T1000 (cell line): Measurements from ENCODE around the gene NLRP3.
"Not testable (repeated sequence)": the region's sequence is repeated elsewhere in the genome, so short reads cannot be mapped to it uniquely, and the experiment has no call there.

ENCODE experiments used
- DNase-seq: peaks from one replicate; lab custom pipeline; 2025; ENCODE audit warnings: mixed read lengths; lab: John Stamatoyannopoulos, UW

NLRP3 gene

DNA sequence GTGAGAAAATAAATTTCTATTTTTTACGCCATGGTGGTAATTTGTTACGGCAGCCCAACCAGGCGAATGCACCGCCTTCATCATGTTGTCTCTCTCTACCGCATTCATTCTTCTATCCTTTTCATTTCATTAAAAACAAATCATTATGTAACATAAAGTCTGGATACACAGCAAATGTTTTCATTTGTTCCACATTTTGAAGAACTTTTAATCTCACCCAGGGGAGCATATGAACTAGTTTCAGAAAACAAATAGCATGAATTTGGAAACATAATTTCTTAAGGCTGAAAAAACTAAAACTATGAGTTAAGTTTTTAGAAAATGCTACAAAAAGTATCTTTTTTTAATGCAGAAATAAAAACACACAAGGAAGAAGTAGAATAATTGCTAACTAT lies 53.2 kb downstream of the NLRP3 start:
- DNase-seq: no peak

- not testable (repeated sequence) for DNase-seq
These were observed 55.0 kb downstream of the NLRP3 start for GRCh38 chr1:247470942-247471429.

GRCh38 chr1:247471445-247472016 lies 55.6 kb downstream of the NLRP3 start:
- no peak for DNase-seq

DNA sequence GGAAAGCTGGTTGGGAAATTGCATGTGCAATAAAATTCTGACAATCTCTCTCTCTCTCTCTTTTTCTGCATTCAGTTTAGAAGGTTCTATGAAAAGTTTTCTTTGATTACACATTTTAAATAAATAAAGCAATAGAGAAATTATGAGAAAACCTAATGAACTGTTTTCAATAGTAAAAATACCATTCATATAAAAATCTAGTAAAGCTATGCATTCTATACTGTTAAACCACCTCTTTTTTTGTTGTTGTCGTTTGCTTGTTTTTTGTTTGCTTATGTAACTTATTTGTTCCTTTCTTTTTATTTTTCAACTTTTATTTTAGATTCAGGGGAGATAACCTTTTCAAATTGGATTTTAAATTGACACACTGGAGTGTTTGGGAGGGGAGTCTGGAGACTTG lies 56.1 kb downstream of the NLRP3 start:
- DNase-seq: no peak

GRCh38 chr1:247474367-247474766 lies 58.4 kb downstream of the NLRP3 start:
- no peak for DNase-seq

DNA sequence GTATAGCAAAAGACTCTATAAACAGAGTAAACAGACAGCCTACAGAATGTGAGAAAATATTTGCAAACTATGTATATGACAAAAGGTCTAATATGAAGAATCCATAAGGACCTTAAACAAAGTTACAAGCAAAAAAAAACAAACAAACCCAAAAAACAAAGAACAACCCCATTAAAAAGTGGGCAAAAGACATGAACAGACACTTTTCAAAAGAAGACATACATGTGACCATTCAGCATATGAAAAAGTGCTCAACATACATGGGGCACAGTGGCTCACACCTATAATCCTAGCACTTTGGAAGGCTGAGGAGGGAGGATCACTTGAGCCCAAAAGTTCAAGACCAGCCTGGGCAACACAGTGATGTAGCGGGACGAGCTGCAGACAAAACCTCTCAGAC lies 59.8 kb downstream of the NLRP3 start:
- DNase-seq: no peak

- not testable (repeated sequence) for DNase-seq
These were observed 60.5 kb downstream of the NLRP3 start for GRCh38 chr1:247476328-247477058.

DNA sequence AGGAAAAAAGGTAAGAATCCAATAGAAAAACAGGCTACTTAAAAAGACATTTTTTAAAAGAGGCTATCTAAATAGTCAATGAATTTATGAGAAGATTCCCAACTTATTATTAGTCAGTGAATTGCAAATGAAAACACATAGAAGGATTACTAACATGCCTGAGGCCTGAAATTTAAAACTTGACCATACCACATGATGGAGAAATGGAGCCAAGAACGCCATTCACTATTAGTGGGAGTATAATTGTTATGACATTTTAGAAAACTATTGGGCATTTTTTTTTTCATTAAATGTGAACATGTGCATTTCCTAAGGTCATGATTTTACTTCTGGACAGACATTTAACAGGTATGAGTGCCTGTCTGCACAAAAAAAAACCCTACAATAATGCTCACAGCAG lies 66.8 kb downstream of the NLRP3 start:
- no peak for DNase-seq

DNA sequence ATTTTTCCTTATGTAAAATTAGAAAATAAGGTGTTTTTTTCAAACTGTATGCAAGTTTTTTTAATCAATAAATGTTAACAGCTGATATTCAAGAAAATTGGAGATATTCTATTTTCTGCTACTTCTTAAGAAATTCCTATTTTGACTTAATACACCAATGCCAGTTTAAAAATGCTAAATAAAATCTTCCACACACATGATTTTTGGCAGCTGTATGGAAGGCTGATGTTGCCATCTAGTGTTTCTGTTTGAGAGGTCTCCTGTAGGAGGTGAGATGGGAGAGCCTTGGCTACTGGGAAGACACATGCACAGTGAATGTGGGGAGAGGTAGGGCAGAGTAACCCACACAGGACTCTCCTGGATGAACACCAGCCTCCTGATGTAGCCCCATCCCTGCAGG lies 71.1 kb downstream of the NLRP3 start:
- DNase-seq: no peak

DNA sequence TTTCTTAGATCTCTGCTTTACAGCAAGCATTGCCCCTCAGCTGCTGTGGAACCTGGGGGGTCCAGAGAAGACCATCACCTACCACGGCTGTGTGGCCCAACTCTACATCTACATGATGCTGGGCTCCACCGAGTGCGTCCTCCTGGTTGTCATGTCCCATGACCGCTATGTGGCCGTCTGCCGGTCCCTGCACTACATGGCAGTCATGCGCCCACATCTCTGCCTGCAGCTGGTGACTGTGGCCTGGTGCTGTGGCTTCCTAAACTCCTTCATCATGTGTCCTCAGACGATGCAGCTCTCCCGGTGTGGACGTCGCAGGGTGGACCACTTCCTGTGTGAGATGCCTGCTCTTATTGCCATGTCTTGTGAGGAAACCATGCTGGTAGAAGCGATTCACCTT lies 75.4 kb downstream of the NLRP3 start:
- no peak for DNase-seq

DNA sequence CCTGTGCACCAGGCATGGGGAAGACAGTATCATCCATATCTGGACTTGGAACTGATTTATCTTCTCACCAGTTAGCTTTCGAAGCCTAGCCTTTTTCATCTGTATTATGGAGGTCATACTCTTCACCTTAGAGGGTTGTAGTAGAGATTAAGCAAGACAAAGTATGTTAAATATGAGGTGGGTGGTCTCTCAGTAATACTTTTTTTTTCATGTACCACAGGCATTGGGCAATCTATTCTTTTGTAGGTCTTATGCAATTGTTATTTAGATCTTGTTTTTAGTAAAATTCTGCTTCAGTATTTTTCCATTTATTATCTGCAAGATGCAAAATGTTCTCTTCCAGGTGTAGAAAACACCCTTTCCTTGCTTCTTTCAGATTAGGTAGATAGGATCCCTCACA lies 77.1 kb downstream of the NLRP3 start:
- no peak for DNase-seq

- DNase-seq: no peak
These were observed 78.8 kb downstream of the NLRP3 start for GRCh38 chr1:247494767-247495166.

DNA sequence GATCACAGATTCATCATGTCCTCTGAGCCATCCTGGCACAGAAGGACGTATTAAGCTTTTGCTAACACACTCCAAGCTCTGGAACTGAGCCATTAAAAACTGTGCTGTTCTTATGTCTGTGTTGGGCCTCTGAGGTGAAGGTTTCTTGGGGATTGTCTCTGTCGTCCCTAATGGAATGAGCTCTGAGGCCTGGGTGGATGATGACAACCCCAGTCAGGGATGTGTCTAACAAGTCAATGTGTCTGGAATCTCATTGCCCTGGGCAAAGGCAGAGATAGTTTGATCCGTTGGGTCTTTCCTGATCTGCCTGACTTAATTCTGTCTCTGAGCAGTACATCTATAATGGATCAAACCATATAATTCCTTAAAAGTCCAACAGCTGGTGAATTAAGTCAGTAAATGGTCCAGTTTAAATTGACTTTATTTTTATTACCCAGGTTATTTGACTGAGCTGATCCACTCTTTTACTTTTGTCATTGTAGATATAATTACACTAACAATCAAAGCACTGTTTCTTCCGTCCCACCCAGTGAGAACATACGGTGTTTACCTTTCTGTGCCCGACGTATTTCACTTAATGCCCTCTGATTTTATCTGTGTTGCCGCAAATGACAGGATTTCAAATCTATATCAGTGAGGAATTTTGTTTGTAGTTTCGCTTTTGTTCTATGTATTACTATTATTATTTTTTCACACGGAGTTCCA lies 80.8 kb downstream of the NLRP3 start:
- DNase-seq: no peak
